Activated CD4-positive, alpha-beta T cell treated with anti-CD3 and anti-CD28 coated beads for 36 hours (primary cell): ENCODE measurements around the gene KCNMA1. TPM values are rescaled to one million over a fixed set of nuclear protein-coding genes. Genes with fewer than 3 reads are reported as not detected.

Source experiments
- ATAC-seq: fragments of 200-7000 bp; cut with Tn5 transposase; one replicate; pipeline ENCODE4 v1.10.0; 2021; ENCODE audit warnings: mild to moderate bottlenecking, moderate library complexity
- CTCF ChIA-PET: fragments of 350-600 bp; sonication (Branson Sonifier 250); formaldehyde crosslinking; loops from one replicate; lab custom pipeline; 2021; ENCODE audit warnings: antibody characterized with exemption; lab: Charles Lee
- POLR2A ChIA-PET: fragments of 350-600 bp; sonication (Branson Sonifier 250); formaldehyde crosslinking; loops from one replicate; lab custom pipeline; 2021; ENCODE audit warnings: antibody characterized with exemption, inconsistent platforms; lab: Charles Lee
- DNase-seq: peaks from one replicate; pipeline ENCODE4 v3.0.0-alpha.2; 2020
- H3K27ac Mint-ChIP-seq: one replicate; pipeline ENCODE4 v1.8.0; 2021; ENCODE audit warnings: mixed read lengths
- H3K27me3 Mint-ChIP-seq: one replicate; pipeline ENCODE4 v1.8.0; 2021; ENCODE audit warnings: mixed read lengths
- H3K36me3 Mint-ChIP-seq: one replicate; pipeline ENCODE4 v1.8.0; 2021; ENCODE audit warnings: low read depth, mixed read lengths
- H3K4me1 Mint-ChIP-seq: one replicate; pipeline ENCODE4 v1.8.0; 2021; ENCODE audit warnings: mixed read lengths
- H3K4me3 Mint-ChIP-seq: one replicate; pipeline ENCODE4 v1.8.0; 2021; ENCODE audit warnings: mild to moderate bottlenecking, moderate library complexity, mixed read lengths
- H3K9me3 Mint-ChIP-seq: one replicate; pipeline ENCODE4 v1.8.0; 2021; ENCODE audit warnings: low read depth, mixed read lengths
- intact Hi-C, 2 experiments: fragments of 100-400 bp; cut with DNase I in 1 of 2; cut with micrococcal nuclease in 1 of 2; formaldehyde crosslinking; loops; one replicate each; pipeline versions ENCODE4 v1.14.2 to v1.15.1; 2022 to 2024; cut with DNase I, micrococcal nuclease
- total RNA-seq, 2 experiments: library from RNA; stranded (reverse); gene quantifications; one replicate each; pipeline ENCODE4 v1.2.3, GENCODE V29; 2021

KCNMA1 gene
- total RNA-seq, 2 experiments from 2014 or later: 0.18 TPM; not detected in 1

DNA sequence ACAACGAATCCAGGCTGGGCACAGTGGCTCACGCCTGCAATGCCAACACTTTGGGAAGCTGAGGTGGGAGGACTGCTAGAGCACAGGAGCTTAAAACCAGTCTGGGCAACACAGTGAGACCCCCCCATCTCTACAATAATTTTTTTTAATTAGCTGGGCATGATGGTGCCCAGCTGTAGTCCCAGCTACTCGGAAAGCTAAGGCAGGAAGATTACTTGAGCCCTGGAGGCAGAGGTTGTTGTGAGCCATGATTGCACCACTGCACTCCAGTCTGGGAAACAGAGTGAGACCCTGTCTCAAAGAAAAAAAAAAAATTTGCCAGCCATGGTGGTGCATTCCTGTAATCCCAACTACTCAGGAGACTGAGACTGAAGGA, 396.3 kb downstream of the KCNMA1 start:
- no peak for DNase-seq
- Mint-ChIP-seq H3K27me3 (no peaks in the 10 kb centered on the region), H3K4me1 (no peaks in the 10 kb centered on the region), H3K4me3 (no peak overlapping the region), H3K36me3 (no peaks in the 10 kb centered on the region), H3K9me3 (no peaks in the 10 kb centered on the region), H3K27ac (no peak overlapping the region)
- CTCF ChIA-PET: no interaction called here
- POLR2A ChIA-PET: no interaction called here
- intact Hi-C loops: no loop called here
- ATAC-seq: no peak

- H3K4me3 Mint-ChIP-seq: no peak overlapping the region
- H3K4me1 Mint-ChIP-seq: no peaks in the 10 kb centered on the region
- H3K27me3 Mint-ChIP-seq: no peaks in the 10 kb centered on the region
- intact Hi-C loops: no loop called here
- DNase-seq (no peak), ATAC-seq (no peak)
- H3K9me3 Mint-ChIP-seq: no peaks in the 10 kb centered on the region
- H3K36me3 Mint-ChIP-seq: no peaks in the 10 kb centered on the region
- ChIA-PET POLR2A (no interaction called here), CTCF (no interaction called here)
- no peak overlapping the region for H3K27ac Mint-ChIP-seq
Observed at GRCh38 chr10:77240706-77241349, 396.8 kb downstream of the KCNMA1 start.

DNA sequence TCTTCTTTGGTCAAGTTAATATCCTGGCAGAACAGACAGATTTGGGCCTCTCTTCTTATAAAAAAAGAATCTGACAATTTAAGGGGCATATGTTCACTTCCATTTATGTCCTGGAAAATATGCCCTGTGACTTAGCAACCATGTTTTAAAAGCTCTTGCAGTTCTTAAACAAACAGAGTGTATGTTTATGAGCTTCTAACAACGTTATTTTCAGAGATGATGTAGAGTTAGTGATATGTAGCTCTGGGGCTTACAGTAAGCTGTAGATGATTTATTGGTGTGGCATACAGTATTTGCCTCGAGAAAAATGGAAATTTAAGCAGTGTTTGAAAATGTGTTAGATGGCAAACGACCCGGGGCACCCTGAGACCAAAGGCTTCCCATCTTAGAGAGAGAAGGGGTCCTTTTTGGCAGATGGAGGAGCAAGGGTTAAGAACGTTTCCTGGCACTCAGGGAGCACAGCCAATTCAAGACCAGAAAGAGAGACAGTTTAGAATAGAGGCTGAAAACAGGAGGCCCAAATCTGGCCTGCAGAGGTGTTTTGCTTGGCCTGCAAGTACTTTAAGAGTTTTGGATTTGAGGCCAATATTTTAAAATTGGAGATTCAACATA, 397.5 kb downstream of the KCNMA1 start:
- intact Hi-C loops: no loop called here
- Mint-ChIP-seq H3K4me3 (no peak overlapping the region), H3K27ac (no peak overlapping the region), H3K9me3 (no peaks in the 10 kb centered on the region), H3K4me1 (no peaks in the 10 kb centered on the region), H3K36me3 (no peaks in the 10 kb centered on the region), H3K27me3 (no peaks in the 10 kb centered on the region)
- DNase-seq: no peak
- no peak for ATAC-seq
- ChIA-PET POLR2A (no interaction called here), CTCF (no interaction called here)

- H3K27ac Mint-ChIP-seq: no peak overlapping the region
- no peak for DNase-seq
- H3K4me3 Mint-ChIP-seq: no peak overlapping the region
- no peaks in the 10 kb centered on the region for H3K36me3 Mint-ChIP-seq
- no peak for ATAC-seq
- no peaks in the 10 kb centered on the region for H3K27me3 Mint-ChIP-seq
- no peaks in the 10 kb centered on the region for H3K4me1 Mint-ChIP-seq
- ChIA-PET POLR2A (no interaction called here), CTCF (no interaction called here)
- peaks cover 2% of the 10 kb centered on the region for H3K9me3 Mint-ChIP-seq
- intact Hi-C loops: no loop called here
Observed at GRCh38 chr10:77237120-77237519, 400.5 kb downstream of the KCNMA1 start.

- no peak overlapping the region for H3K4me3 Mint-ChIP-seq
- no peaks in the 10 kb centered on the region for H3K27me3 Mint-ChIP-seq
- intact Hi-C loops: no loop called here
- ChIA-PET CTCF (no interaction called here), POLR2A (no interaction called here)
- no peak overlapping the region for H3K27ac Mint-ChIP-seq
- no peak for ATAC-seq
- H3K4me1 Mint-ChIP-seq: no peaks in the 10 kb centered on the region
- no peaks in the 10 kb centered on the region for H3K36me3 Mint-ChIP-seq
- peaks cover 2% of the 10 kb centered on the region for H3K9me3 Mint-ChIP-seq
- no peak for DNase-seq
Observed at GRCh38 chr10:77236700-77237099, 400.9 kb downstream of the KCNMA1 start.

DNA sequence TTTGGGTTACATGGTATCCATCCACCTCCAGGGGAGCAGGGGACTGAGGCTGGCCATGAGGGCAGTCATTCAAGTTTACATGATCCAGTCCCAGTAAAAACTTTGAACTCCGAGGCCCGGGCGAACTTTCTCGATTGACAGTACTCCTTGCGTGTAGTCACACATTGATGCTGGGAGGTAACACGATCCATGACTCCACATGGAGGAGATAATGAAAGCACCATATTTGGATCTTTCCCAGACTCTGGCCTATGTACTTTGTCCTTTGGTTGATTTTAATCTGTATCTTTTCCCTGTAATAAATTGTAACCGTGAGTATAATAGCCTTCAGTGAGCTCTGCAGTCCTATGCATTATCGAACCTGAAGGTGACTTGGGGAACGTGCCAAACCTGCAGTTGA, 401.6 kb downstream of the KCNMA1 start:
- intact Hi-C loops: no loop called here
- Mint-ChIP-seq H3K36me3 (no peaks in the 10 kb centered on the region), H3K4me1 (no peaks in the 10 kb centered on the region), H3K9me3 (peaks cover 2% of the 10 kb centered on the region), H3K27me3 (no peaks in the 10 kb centered on the region), H3K4me3 (no peak overlapping the region), H3K27ac (no peak overlapping the region)
- ChIA-PET CTCF (no interaction called here), POLR2A (no interaction called here)
- DNase-seq (no peak), ATAC-seq (no peak)

DNA sequence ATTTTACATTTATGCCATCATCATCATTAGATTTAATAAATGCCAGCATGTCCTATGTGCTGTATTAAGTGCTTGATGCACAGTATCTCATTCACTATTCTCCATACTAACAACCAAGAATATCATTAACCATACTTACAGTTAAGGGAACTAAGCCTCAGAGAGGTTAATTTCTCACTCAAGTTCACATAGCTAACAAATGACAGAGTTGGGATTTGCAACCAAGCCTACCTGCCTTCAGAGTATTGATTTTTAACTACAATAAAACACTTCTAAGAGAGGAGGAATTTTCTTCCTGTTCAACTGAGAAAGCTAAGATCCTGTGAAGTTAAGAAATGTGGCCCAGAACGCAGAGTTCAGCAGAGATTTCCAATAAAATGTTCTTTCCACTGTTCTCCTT, 403.0 kb downstream of the KCNMA1 start:
- intact Hi-C loops: no loop called here
- POLR2A ChIA-PET: no interaction called here
- CTCF ChIA-PET: no interaction called here
- no peak overlapping the region for H3K27ac Mint-ChIP-seq
- H3K4me3 Mint-ChIP-seq: no peak overlapping the region
- no peak for DNase-seq
- H3K9me3 Mint-ChIP-seq: peaks cover 2% of the 10 kb centered on the region
- no peaks in the 10 kb centered on the region for H3K4me1 Mint-ChIP-seq
- H3K27me3 Mint-ChIP-seq: no peaks in the 10 kb centered on the region
- no peak for ATAC-seq
- no peaks in the 10 kb centered on the region for H3K36me3 Mint-ChIP-seq

DNA sequence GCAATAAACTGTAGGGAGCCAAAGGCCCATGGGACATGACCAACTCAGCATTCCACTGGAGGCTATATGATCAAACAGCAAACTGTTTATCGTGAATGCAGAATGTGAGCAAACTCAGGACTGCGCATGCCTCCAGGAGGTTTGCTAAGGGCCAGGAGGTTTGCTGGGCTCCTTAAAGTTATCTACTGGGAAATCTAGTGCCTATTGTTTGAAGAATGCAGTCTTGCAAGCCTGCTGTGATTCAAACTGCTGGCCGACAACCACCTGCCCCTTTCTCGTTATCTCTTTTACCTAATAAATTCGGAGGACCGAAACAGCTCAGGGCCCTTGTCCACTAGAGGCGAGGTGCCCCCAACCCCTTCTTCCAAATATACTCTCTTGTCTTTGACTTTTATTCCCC, 404.1 kb downstream of the KCNMA1 start:
- H3K4me1 Mint-ChIP-seq: no peaks in the 10 kb centered on the region
- no peak for ATAC-seq

GRCh38 chr10:77231884-77232610, 405.6 kb downstream of the KCNMA1 start:
- H3K4me3 Mint-ChIP-seq: no peak overlapping the region
- H3K4me1 Mint-ChIP-seq: no peaks in the 10 kb centered on the region
- no peak overlapping the region for H3K27ac Mint-ChIP-seq

More for the DNA sequence above, 404.1 kb downstream of the KCNMA1 start:
- ChIA-PET CTCF (no interaction called here), POLR2A (no interaction called here)
- Mint-ChIP-seq H3K4me3 (no peak overlapping the region), H3K36me3 (no peaks in the 10 kb centered on the region), H3K9me3 (peaks cover 2% of the 10 kb centered on the region), H3K27me3 (no peaks in the 10 kb centered on the region), H3K27ac (no peak overlapping the region)
- intact Hi-C loops: no loop called here
- no peak for DNase-seq

GRCh38 chr10:77231375-77231774, 406.2 kb downstream of the KCNMA1 start:
- peaks cover 2% of the 10 kb centered on the region for H3K9me3 Mint-ChIP-seq
- ATAC-seq (no peak), DNase-seq (no peak)
- no peak overlapping the region for H3K4me3 Mint-ChIP-seq
- no peaks in the 10 kb centered on the region for H3K4me1 Mint-ChIP-seq
- ChIA-PET POLR2A (interaction anchor here (0.5 kb wide), 1 partner anchor 82 kb away, joined by 3 read pairs; no protein-coding TSS in a partner anchor), CTCF (no interaction called here)
- intact Hi-C loops: no loop called here
- H3K27ac Mint-ChIP-seq: no peak overlapping the region
- H3K36me3 Mint-ChIP-seq: no peaks in the 10 kb centered on the region
- H3K27me3 Mint-ChIP-seq: no peaks in the 10 kb centered on the region

More at GRCh38 chr10:77231884-77232610, 405.6 kb downstream of the KCNMA1 start:
- DNase-seq (no peak), ATAC-seq (no peak)
- Mint-ChIP-seq H3K9me3 (peaks cover 2% of the 10 kb centered on the region), H3K27me3 (no peaks in the 10 kb centered on the region), H3K36me3 (no peaks in the 10 kb centered on the region)
- intact Hi-C loops: no loop called here
- POLR2A ChIA-PET: no interaction called here
- CTCF ChIA-PET: no interaction called here

- ATAC-seq (no peak), DNase-seq (no peak)
- intact Hi-C loops: no loop called here
- no peaks in the 10 kb centered on the region for H3K4me1 Mint-ChIP-seq
- H3K4me3 Mint-ChIP-seq: no peak overlapping the region
- peaks cover 2% of the 10 kb centered on the region for H3K9me3 Mint-ChIP-seq
- CTCF ChIA-PET: interaction anchor here (1.0 kb wide), 1 partner anchor 39 kb away, joined by 3 read pairs; no protein-coding TSS in a partner anchor
- H3K27ac Mint-ChIP-seq: no peak overlapping the region
- H3K27me3 Mint-ChIP-seq: no peaks in the 10 kb centered on the region
- no peaks in the 10 kb centered on the region for H3K36me3 Mint-ChIP-seq
- POLR2A ChIA-PET: no interaction called here
Observed at GRCh38 chr10:77230194-77230593, 407.4 kb downstream of the KCNMA1 start.

- Mint-ChIP-seq H3K4me3 (no peak overlapping the region), H3K27ac (no peak overlapping the region), H3K9me3 (peaks cover 2% of the 10 kb centered on the region), H3K4me1 (no peaks in the 10 kb centered on the region), H3K27me3 (no peaks in the 10 kb centered on the region), H3K36me3 (no peaks in the 10 kb centered on the region)
- ATAC-seq (no peak), DNase-seq (no peak)
- POLR2A ChIA-PET: no interaction called here
- intact Hi-C loops: no loop called here
- CTCF ChIA-PET: no interaction called here
Observed at GRCh38 chr10:77229704-77230103, 407.9 kb downstream of the KCNMA1 start.
